HG03060 (cell line): ENCODE data around the gene COL23A1.
"Not testable (repeated sequence)": the region's sequence is repeated elsewhere in the genome, so short reads cannot be mapped to it uniquely, and the experiment has no call there.

ENCODE experiments used
- ATAC-seq: cut with Tn5 transposase; IDR thresholded peaks from one replicate; pipeline ENCODE4 v1.9.1; 2021; ENCODE audit warnings: low read depth, moderate number of reproducible peaks; ENCODE audit not compliant: unreplicated experiment

Gene COL23A1

DNA sequence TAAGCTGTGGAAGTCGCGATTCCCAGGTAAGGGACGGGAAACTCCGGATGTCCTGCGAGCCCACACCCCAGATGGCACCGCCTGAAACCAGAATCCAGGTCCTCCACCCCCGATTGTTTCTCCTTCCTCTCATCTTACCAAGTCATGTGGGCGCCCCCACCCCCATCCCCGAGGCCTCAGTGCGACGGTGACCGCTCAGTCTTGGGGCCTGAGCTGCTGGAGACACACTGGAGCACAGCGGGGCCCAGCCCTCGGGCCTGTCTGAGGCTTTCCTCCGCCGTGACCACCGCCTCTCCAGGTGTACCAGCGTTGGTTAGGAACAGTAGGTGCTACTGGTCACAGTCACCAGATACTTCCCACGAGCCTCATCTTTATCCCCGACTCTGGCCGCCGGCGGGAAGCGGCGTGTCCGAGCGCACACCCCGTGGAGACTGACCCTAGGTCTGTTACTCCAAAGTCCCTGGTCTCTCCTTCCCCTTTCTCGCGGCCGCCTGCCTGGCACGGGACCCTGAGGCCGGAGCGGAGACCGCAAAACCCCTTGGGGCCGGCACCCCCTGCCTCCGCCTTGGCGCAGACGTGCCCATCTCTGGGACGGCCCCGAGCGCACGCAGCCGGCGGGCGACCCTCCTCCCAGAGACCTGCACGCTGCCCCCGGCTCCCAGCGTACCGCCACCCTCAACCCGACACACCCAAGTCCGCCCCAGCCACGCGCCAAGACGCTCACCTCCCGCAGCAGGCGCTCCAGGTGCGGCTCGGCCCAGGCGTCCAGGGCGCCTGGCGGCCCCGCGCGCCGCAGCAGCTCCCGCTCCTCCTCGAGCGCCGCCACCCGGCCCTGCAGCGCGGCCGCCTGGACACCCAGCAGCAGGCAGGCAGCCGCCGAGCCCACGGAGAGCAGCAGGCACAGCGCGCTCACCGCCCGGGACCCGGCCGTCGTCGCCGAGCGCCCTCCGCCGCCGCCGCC is 733 bp downstream of the COL23A1 start:
- no peak for ATAC-seq

- no peak for ATAC-seq
Measured at GRCh38 chr5:178588769-178589168, 1.4 kb downstream of the COL23A1 start.

DNA sequence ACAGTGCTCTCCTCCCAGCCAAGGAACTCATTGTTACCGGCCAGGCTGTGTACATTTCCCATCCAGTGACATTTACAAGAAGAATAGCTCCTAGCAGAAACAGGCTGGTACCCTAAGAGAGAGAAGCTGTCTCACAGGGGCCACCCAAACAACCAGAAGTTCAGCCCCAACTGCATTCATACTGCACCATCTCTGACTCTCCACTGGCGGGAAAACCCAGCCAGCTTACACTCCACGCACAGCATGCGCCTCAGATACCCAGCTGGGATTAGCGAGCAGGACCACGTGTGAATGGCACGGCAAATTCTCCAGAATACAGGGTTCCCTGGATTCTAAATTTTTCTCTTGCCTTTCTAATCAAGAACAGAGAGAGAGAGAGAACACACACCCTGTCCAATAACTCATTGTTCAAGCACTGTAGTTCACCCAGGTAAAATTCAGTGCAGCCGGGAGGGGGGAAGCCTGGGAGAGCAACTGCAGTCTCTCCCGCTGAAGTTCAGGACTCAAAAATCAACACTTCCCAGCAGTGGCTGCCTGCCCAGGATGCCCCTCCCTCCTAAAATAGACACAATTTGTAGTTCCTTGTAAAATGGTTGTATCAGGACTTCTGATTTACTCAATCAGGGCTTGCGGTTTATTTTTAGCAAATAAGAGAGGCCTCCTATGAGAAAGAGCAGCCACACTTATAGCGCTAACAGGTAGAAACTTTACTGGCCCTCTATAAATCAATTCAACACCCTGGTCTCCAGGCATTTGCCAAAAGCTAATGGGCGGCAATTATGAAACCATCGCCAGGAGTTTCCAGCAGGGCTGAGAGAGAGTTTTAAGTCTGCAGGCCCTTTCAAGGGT is 2.2 kb downstream of the COL23A1 start:
- ATAC-seq = no peak

- ATAC-seq = no peak
Measured at GRCh38 chr5:178586396-178586795, 3.8 kb downstream of the COL23A1 start.

DNA sequence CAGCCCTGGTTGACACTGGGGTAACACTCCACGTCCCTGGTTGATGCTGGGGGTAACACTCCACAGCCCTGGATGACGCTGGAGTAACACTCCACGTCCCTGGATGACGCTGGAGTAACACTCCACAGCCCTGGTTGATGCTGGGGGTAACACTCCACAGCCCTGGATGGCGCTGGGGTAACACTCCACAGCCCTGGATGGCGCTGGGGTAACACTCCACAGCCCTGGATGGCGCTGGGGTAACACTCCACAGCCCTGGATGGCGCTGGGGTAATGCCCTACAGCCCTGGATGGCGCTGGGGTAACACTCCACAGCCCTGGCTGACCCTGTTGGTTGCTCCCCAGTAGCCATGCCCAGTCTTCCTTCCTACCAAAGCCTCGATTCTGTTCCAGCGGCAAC is 4.8 kb downstream of the COL23A1 start:
- not testable (repeated sequence) for ATAC-seq

- ATAC-seq = no peak
Measured at GRCh38 chr5:178583279-178583678, 6.9 kb downstream of the COL23A1 start.

GRCh38 chr5:178582291-178582690 is 7.9 kb downstream of the COL23A1 start:
- ATAC-seq = no peak

DNA sequence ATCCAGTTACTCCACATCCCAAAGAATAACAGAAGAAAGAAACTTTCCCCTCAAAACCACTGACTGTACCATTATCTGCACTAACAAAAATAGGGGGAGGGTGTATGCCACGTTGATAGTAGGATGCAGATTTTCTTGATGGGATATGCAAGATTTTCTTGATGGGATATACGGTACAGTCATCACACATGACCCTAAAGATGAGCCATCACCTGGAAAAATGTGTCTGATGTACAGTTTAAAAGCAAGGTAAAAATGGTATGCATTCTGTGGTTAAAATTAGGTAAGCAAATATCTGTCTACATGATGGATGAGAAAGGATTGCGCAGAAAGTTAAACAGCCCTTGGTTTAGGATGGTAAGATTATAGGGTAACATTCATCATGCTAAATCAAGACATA is 8.6 kb downstream of the COL23A1 start:
- ATAC-seq = no peak

- no peak for ATAC-seq
Measured at GRCh38 chr5:178580271-178580955, 9.8 kb downstream of the COL23A1 start.

DNA sequence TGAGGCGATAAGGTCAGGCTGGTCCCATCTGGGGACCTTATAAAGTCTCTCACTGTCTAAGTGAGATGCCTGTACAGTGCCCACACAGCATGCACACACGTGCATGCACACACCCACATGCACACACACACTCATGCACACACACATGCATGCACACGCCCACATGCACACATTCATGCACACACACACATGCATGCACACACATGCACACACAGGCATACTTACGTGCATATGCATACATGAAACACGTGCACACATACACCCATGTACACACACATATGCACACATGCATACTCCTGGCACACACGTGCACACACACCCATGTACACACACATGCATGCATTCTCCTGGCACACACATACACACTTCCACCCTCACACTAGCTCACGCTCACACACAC is 12.2 kb downstream of the COL23A1 start:
- no peak for ATAC-seq

DNA sequence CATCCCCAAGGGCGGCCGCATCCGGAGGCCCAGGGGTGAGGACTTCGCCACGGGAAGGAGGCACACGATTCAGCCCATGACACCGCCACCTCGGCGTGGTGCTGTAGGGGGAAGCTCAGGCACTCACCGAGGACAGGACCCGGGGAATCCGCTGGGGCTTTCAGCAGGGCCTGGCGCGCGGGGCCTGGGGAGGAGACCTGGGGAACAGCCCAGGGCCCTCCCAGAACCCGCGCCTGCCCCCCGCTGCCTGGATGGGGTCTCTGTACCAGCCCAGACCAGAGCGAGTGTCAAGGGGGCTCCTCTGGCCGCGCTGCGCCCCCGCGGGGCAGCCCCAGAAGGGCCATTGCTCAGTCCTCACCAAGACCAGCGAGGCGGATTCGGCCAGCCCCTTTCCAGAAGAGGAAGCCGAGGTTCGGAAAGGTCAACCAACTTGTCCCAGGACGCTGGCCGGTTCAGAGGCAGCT is 12.8 kb downstream of the COL23A1 start:
- ATAC-seq = no peak

DNA sequence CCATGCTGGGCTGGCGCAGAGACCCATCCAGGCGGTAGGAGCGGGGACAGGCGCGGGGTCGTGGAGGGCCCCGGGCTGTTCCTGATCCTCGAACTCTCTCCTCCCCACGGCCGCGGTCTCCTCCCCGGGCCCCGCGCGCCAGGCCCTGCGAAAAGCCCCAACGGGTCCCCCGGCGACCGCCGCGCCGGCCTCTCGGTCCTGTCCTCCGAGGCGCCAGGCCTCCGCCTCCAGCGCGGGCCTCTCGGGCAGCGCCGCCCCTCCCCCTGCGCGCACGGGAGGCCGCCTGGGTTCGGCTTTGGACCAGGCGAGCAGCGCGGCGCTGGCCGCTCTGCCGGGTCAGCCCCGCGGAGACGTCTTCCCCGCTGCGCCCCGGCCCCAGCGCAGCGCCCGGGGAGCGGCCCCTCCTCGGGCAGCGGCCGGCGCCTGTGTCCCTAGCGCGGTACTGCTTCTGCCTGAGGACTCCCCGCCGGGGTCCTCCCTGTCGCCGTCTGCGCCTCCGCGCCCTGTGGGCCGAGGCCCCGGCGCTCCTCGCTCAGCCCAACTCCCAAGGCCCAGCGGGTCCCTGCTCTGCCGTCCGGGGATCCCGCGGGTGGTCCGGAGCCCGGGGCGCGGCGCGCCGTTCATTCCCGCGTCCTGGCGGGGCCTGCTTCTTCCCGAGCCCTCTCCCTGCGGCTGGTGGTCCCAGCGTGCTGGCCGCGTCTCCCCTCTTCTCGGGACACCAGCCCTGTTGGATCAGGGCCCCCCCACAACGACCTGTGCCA is 13.4 kb downstream of the COL23A1 start:
- ATAC-seq = no peak

DNA sequence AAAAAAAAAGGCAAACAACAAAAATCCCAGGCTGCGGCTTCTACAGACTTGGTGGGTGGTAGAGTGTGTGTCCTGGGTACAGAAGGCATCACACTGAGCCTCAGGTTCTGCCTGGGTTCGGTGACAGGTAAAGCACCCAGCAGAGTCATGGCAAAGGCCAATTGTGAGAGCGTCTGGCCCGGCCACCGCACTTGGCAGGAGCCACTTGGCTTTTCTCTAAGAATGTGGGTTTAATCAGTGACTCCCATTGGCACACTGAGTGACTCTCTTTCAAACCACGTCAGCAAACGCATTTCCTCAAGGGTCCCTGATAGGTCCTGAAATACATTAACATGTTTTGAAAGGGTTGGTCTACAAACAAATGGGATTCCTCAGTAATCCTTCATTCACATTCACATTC is 17.0 kb downstream of the COL23A1 start:
- no peak for ATAC-seq

- no peak for ATAC-seq
Measured at GRCh38 chr5:178572617-178573016, 17.6 kb downstream of the COL23A1 start.

- no peak for ATAC-seq
Measured at GRCh38 chr5:178569485-178569884, 20.7 kb downstream of the COL23A1 start.

GRCh38 chr5:178564811-178565550 is 25.2 kb downstream of the COL23A1 start:
- no peak for ATAC-seq

- ATAC-seq = no peak
Measured at GRCh38 chr5:178564397-178564796, 25.8 kb downstream of the COL23A1 start.

- no peak for ATAC-seq
Measured at GRCh38 chr5:178563621-178564020, 26.6 kb downstream of the COL23A1 start.

- no peak for ATAC-seq
Measured at GRCh38 chr5:178561746-178562264, 28.4 kb downstream of the COL23A1 start.
